ENCODE data around the gene CDKN2B-AS1. TPM values are rescaled to one million over a fixed set of nuclear protein-coding genes. Genes with fewer than 3 reads are reported as not detected.

Gene CDKN2B-AS1
- total and polyA plus RNA-seq, 2 experiments from 2014 or later = 0.14 TPM; not detected in 1

DNA sequence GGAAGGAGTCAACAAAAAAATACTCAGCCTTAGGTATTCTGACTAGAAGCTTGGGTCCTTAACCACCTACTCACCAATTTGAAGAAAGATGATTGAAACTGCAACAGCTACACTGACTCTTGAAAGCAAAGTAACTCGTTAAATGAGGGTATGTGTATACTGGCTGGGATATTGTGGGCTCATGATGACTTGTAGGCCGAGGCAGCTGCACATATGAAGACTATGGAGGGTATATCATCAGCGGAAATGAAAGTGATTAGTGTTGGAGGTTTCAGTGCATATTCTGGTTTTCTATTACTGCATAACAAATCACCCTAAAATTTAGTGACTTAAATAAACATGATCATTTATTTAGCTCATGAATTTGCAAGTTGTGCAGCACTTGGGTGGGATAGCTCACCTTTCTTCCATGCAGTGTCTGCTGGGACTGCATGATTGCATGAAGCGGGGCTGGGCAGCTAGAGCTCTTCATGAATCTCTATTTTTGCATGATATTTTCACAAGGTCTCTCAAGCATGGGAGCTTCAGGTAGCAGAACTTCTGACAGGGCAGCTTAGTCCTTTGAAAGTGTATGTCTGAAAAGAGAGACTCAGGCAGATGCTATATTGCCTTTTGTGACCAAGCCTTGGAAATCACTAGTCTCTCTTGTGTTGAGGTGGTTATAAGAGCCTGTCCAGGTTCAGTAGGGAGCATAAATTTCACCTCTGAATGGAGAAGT, 110.6 kb downstream of the CDKN2B-AS1 start:
- TF ChIP-seq ZNF331 (CRISPR knock-in tag; IDR thresholded peaks at IDR 0.05; ENCODE audit: low read depth) = no peak
- no peak for TF ChIP-seq ETS1 (IDR thresholded peaks at IDR 0.05)
- TF ChIP-seq NANOG (IDR thresholded peaks at IDR 0.05; ENCODE audit: borderline replicate concordance) = no peak
- Histone ChIP-seq H3F3A (replicated peaks; ENCODE audit: low read depth) (no peaks in the 10 kb centered on the region), H3K4me1 (ENCODE audit: insufficient read depth) (peaks cover 20% of the 10 kb centered on the region), H3K4me3 (no peak overlapping the region), H3K9me2 (ENCODE audit: insufficient read depth) (no peaks in the 10 kb centered on the region), H3K36me3 (ENCODE audit: insufficient read depth) (no peaks in the 10 kb centered on the region), H4K20me1 (replicated peaks; ENCODE audit: insufficient read depth) (no peaks in the 10 kb centered on the region), H3K79me2 (replicated peaks; ENCODE audit: insufficient read depth) (no peaks in the 10 kb centered on the region), H2AFZ (no peak overlapping the region; the same call in 1 of the 2 replicates), H3K27ac (ENCODE audit: low read depth) (no peak overlapping the region), H3K27me3 (ENCODE audit: insufficient read depth) (no peaks in the 10 kb centered on the region), H3K4me2 (no peak overlapping the region)
- Mint-ChIP-seq H3K27ac (no peak overlapping the region), H3K36me3 (ENCODE audit: low read depth) (no peaks in the 10 kb centered on the region), H3K4me1 (peaks cover 20% of the 10 kb centered on the region; the same call in 2 of the 3 replicates), H3K27me3 (ENCODE audit: insufficient read depth, low read depth, poor library complexity) (no peaks in the 10 kb centered on the region), H3K4me3 (no peak overlapping the region), H3K9me3 (no peaks in the 10 kb centered on the region)
- no peak for ATAC-seq
- no peak for DNase-seq (ENCODE audit: low spot score)

DNA sequence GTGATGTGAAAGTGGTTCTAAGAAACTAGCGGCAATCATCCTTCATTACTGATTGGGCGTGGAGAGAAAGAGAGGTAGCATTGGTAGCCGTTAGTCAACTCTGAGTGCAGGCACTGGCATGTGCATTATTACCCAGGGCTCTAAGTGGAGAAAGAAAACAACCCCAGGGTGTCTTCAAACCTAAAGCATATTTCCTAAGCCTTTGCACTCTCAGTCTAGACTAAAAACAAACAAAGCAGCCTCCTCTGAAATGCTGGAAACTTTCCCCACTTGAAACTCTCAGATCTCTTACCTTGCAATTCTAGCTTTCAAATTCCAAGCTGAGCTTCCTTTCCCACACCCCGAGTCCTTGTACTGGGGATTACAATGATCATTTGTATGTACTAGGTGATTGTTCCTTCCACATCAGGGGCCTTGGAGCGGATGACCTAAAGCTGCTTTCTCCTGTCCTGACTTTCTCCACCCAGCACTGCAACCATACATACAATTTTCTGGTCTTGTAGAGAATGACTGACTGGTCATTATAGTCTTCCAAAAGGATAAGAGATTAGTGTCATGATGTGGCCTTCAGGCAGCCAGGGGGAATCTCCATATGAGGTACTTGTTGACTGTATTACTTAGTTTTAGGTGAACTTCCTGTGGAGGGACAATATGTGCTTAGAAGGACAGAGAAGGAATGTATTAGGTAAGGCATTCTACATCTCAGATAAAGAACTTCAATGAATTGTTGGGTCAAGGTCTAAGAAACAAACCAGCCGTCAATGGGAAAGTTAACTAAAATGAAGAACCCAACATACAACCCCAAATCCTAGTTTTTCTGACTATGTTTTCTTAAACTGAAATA, 112.8 kb downstream of the CDKN2B-AS1 start:
- Mint-ChIP-seq H3K9me3 (no peaks in the 10 kb centered on the region), H3K27ac (no peak overlapping the region), H3K4me3 (no peak overlapping the region), H3K27me3 (ENCODE audit: insufficient read depth, low read depth, poor library complexity) (no peaks in the 10 kb centered on the region), H3K36me3 (ENCODE audit: low read depth) (no peaks in the 10 kb centered on the region), H3K4me1 (peaks cover 12% of the 10 kb centered on the region; the same call in 2 of the 3 replicates)
- Histone ChIP-seq H3K4me1 (ENCODE audit: insufficient read depth) (peaks cover 13% of the 10 kb centered on the region), H3K4me3 (no peak overlapping the region), H3F3A (replicated peaks; ENCODE audit: low read depth) (no peaks in the 10 kb centered on the region), H3K79me2 (replicated peaks; ENCODE audit: insufficient read depth) (no peaks in the 10 kb centered on the region), H3K9me2 (ENCODE audit: insufficient read depth) (no peaks in the 10 kb centered on the region), H4K20me1 (replicated peaks; ENCODE audit: insufficient read depth) (no peaks in the 10 kb centered on the region), H3K4me2 (no peak overlapping the region), H2AFZ (peak overlapping the region; percentile 16; the same call in 1 of the 2 replicates), H3K36me3 (ENCODE audit: insufficient read depth) (no peaks in the 10 kb centered on the region), H3K27me3 (ENCODE audit: insufficient read depth) (no peaks in the 10 kb centered on the region), H3K27ac (ENCODE audit: low read depth) (no peak overlapping the region)
- TF ChIP-seq EZH2 (IDR thresholded peaks at IDR 0.05; ENCODE audit: low read depth, unreplicated experiment) (no peak), NANOG (IDR thresholded peaks at IDR 0.05; ENCODE audit: borderline replicate concordance) (no peak)
- DNase-seq (ENCODE audit: low spot score) (no peak), ATAC-seq (no peak)

GRCh38 chr9:22108581-22109370, 114.2 kb downstream of the CDKN2B-AS1 start:
- H3K9me3 Mint-ChIP-seq = no peaks in the 10 kb centered on the region
- no peaks in the 10 kb centered on the region for H3K9me2 ChIP-seq (ENCODE audit: insufficient read depth)
- no peaks in the 10 kb centered on the region for H3K27me3 Mint-ChIP-seq (ENCODE audit: insufficient read depth, low read depth, poor library complexity)
- H3K4me1 Mint-ChIP-seq = 0 out of 3 replicates have a peak, but pooled peaks cover 2% of the 10 kb centered on the region
- no peak overlapping the region for H3K27ac Mint-ChIP-seq
- H3K4me3 ChIP-seq = no peak overlapping the region
- H3K27me3 ChIP-seq (ENCODE audit: insufficient read depth) = no peaks in the 10 kb centered on the region
- H3K27ac ChIP-seq (ENCODE audit: low read depth) = no peak overlapping the region
- H2AFZ ChIP-seq = no peak overlapping the region
- DNase-seq (ENCODE audit: low spot score) = no peak
- no peak overlapping the region for H3K4me2 ChIP-seq
- no peaks in the 10 kb centered on the region for H3K79me2 ChIP-seq (replicated peaks; ENCODE audit: insufficient read depth)
- no peaks in the 10 kb centered on the region for H3K36me3 ChIP-seq (ENCODE audit: insufficient read depth)
- no peaks in the 10 kb centered on the region for H3K36me3 Mint-ChIP-seq (ENCODE audit: low read depth)
- no peaks in the 10 kb centered on the region for H3F3A ChIP-seq (replicated peaks; ENCODE audit: low read depth)
- no peak for ATAC-seq
- H4K20me1 ChIP-seq (replicated peaks; ENCODE audit: insufficient read depth) = no peaks in the 10 kb centered on the region
- peaks cover 5% of the 10 kb centered on the region for H3K4me1 ChIP-seq (ENCODE audit: insufficient read depth)
- H3K4me3 Mint-ChIP-seq = no peak overlapping the region
- TF ChIP-seq, protein P1, sequence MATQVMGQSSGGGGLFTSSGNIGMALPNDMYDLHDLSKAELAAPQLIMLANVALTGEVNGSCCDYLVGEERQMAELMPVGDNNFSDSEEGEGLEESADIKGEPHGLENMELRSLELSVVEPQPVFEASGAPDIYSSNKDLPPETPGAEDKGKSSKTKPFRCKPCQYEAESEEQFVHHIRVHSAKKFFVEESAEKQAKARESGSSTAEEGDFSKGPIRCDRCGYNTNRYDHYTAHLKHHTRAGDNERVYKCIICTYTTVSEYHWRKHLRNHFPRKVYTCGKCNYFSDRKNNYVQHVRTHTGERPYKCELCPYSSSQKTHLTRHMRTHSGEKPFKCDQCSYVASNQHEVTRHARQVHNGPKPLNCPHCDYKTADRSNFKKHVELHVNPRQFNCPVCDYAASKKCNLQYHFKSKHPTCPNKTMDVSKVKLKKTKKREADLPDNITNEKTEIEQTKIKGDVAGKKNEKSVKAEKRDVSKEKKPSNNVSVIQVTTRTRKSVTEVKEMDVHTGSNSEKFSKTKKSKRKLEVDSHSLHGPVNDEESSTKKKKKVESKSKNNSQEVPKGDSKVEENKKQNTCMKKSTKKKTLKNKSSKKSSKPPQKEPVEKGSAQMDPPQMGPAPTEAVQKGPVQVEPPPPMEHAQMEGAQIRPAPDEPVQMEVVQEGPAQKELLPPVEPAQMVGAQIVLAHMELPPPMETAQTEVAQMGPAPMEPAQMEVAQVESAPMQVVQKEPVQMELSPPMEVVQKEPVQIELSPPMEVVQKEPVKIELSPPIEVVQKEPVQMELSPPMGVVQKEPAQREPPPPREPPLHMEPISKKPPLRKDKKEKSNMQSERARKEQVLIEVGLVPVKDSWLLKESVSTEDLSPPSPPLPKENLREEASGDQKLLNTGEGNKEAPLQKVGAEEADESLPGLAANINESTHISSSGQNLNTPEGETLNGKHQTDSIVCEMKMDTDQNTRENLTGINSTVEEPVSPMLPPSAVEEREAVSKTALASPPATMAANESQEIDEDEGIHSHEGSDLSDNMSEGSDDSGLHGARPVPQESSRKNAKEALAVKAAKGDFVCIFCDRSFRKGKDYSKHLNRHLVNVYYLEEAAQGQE (IDR thresholded peaks at IDR 0.05; ENCODE audit: unreplicated experiment) = no peak
- TF ChIP-seq NANOG (IDR thresholded peaks at IDR 0.05; ENCODE audit: borderline replicate concordance) (no peak), ETS1 (IDR thresholded peaks at IDR 0.05) (no peak), JUNB (IDR thresholded peaks at IDR 0.05; ENCODE audit: unreplicated experiment) (no peak), CTCF (conservative IDR thresholded peaks at IDR 0.05; ENCODE audit: low read depth in 2 of 2) (no peak)

All from GM23338 (cell line).